Colon (tissue), 2 donors: Measurements from ENCODE around the gene NAA25.

ENCODE experiments used
- FAIRE-seq: peaks from 2 replicates; lab custom pipeline; 2012; peaks lifted over from hg19 to GRCh38; lab: Jason Lieb, UNC
- donor health status: control.
- donor health status: control.

Gene NAA25

GRCh38 chr12:112108202-112109079, at the start of gene NAA25:
TSS of gene NAA25 (minus strand) at chr12:112108783. CDS start at chr12:112108773, 10 bp downstream.
- no peak for FAIRE-seq

GRCh38 chr12:112153893-112154219, 45.3 kb upstream of the NAA25 start:
- FAIRE-seq: no peak

DNA sequence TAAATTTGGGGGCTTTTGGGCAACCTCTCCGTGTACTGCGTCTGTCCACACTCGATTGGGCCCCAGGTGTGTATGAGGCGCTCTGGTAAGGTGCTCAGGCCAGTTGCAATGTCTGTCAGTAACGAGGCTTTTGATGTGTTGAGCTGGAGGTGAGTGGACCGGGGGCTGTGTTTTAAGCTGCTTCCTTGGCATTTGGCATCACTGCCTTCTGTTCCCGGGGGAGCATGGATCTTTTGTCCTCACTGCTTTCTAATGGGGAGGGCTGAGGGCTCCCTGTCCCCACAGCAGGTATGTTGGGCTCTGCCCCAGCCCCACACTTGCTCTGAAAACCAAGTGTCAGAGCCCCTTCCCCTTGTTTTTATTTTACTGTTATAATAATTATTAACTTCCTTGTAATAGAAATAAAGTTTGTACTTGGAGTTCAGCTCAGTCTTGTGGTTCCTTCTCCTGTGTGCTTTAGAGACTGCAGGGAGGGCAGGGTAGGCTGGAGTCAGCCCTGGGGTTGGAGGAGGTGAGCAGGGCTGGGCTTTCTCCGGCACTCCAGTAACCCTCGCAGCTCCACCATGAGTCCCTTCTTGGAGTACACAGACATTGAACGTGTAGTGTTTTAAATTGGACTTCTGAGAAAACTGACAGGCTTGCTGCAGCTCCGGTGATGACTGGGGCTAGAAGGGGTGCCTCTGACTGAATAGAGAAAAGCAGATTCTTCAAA, 44.8 kb upstream of the NAA25 start:
- FAIRE-seq: no peak

DNA sequence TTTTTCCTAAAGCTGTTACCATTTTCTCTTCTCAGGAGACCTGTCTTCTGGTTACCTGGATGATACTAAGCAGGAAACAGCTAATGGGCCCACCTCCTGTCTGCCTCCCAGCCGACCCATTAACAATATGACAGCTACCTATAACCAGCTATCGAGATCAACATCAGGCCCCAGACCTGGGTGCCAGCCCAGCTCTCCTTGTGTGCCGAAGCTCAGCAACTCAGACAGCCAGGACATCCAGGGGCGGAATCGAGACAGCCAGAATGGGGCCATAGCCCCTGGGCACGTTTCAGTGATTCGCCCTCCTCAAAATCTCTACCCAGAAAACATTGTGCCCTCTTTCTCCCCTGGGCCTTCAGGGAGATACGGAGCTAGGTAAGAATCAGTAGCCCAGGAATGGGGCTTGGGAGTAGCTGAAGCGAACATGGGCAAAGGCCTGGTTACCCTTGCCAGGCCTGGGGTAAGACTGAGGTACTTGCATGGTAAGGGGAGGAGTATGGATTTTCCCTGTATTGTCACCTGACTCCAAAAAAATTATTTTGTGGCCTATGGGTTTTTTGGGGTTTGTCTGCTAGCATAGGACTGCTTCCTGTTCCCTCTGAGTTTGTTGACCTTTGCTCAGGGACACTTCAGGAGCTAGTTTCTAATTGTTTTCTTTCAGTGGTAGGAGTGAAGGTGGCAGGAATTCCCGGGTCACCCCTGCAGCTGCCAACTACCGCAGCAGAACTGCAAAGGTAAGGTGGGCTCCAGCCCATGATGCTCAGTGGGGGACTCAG, 43.4 kb upstream of the NAA25 start:
- FAIRE-seq: no peak

GRCh38 chr12:112149596-112149995, 41.0 kb upstream of the NAA25 start:
- FAIRE-seq: no peak

- no peak for FAIRE-seq
These were observed 39.5 kb upstream of the NAA25 start for GRCh38 chr12:112148031-112148513.

GRCh38 chr12:112146123-112146522, 37.5 kb upstream of the NAA25 start:
- no peak for FAIRE-seq

- FAIRE-seq: no peak
These were observed 32.1 kb upstream of the NAA25 start for GRCh38 chr12:112140728-112141127.

- FAIRE-seq: no peak
These were observed 26.1 kb upstream of the NAA25 start for GRCh38 chr12:112134731-112135130.

DNA sequence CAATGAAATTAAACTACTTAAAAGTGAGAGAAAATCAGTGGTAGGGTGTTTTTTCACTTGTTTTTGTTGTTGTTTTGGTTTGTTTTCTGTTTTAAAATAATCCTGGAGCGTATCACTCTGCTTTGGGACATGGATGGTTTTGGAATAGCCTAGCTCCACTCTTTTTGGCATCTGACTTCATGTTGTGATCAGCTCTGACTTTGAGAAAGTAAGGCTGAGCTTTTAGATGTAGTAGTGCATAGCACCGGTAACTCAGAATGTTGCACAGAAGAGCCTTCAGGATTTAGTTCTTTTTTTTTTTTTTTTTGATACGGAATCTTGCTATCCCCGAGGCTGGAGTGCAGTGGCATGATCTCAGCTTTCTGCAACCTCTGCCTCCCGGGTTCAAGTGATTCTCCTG, 24.8 kb upstream of the NAA25 start:
- FAIRE-seq: no peak

- FAIRE-seq: no peak
These were observed 23.1 kb upstream of the NAA25 start for GRCh38 chr12:112131686-112132085.

DNA sequence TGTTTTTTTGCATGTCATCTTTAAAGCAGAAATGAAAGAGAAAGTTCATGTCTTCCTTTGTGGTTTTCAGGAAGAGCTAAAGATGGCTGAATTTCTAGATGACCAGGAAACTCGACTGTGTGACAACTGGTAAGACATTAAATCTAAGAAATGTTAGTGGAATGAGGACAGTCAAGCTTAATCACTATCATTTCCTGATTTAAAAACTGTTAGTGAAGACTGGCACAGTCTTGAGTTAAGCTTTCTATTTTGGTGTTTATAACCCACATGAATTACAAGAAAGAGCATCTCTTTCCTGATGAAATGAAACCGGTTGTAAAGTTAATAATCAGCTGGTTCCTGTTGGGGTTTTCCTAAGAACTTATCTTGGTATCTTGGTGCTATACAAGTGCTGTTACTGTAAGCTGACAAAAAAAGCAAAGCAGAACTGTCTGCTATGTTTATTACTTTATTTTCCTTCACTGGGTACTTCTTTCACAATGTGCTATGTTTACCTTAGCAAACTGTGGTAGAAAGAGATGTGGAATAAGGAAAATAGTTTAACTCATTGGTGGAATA, 21.9 kb upstream of the NAA25 start:
- no peak for FAIRE-seq

DNA sequence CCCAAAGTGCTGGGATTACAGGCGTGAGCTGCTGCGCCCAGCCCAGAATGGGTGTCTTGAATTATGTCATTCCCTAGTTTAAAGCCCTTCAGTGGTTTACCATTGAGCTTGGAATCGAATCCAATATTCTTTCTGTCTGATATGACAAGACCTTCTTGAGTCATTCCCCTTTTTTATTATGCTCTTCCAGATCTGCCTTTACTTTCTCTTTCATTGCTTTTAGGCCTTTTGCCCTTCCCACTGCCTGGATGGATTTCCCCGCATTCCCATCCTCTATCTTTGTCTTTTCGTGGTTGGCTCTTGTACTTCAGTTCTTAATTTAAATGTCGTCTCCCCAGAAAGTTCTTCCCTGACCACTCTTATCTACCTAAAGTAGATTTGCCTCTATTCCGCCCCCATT, 18.3 kb upstream of the NAA25 start:
- FAIRE-seq: no peak

GRCh38 chr12:112126000-112126438, 17.4 kb upstream of the NAA25 start:
- FAIRE-seq: no peak

- FAIRE-seq: no peak
These were observed 16.8 kb upstream of the NAA25 start, which contains the start of gene TRAFD1 for GRCh38 chr12:112125250-112125999. TSS of gene TRAFD1 (plus strand) at chr12:112125560. CDS start at chr12:112130523, 4,963 bp downstream.

GRCh38 chr12:112124918-112125249, 16.3 kb upstream of the NAA25 start:
- no peak for FAIRE-seq

- FAIRE-seq: no peak
These were observed 14.5 kb upstream of the NAA25 start for GRCh38 chr12:112122823-112123690.

GRCh38 chr12:112121780-112122565, 13.4 kb upstream of the NAA25 start:
- FAIRE-seq: no peak

GRCh38 chr12:112117685-112118084, 9.1 kb upstream of the NAA25 start:
- FAIRE-seq: no peak
